Vagina (tissue), 2 donors: ENCODE results near the gene MARK1.

Experiments used
- CTCF ChIP-seq, 3 experiments: fragments of 450-650 bp in 2 of 3; fragments of 200-600 bp in 1 of 3; sonication (generic) in 1 of 3; IDR thresholded peaks; one replicate each; pipeline ENCODE4 v1.5.1; 2017 to 2019; ENCODE audit warnings: antibody characterized with exemption in 3 of 3, mild to moderate bottlenecking in 2 of 3, moderate library complexity in 2 of 3
- POLR2A ChIP-seq, 2 donors: fragments of 450-650 bp; IDR thresholded peaks; one replicate each; pipeline ENCODE4 v1.6.1; 2017; ENCODE audit warnings: antibody characterized with exemption in 2 of 2, mild to moderate bottlenecking in 2 of 2, moderate library complexity in 2 of 2
- POLR2AphosphoS5 ChIP-seq, 2 donors: sonication (generic); formaldehyde crosslinking; IDR thresholded peaks; one replicate each; pipeline ENCODE4 v1.9.0; 2017; ENCODE audit warnings: antibody characterized with exemption in 2 of 2, mild to moderate bottlenecking in 2 of 2, low read depth in 1 of 2; ENCODE audit not compliant: insufficient read depth in 1 of 2

- TF ChIP-seq CTCF (IDR thresholded peaks at IDR 0.05) (no peak), POLR2A (IDR thresholded peaks at IDR 0.05) (no peak), POLR2AphosphoS5 (IDR thresholded peaks at IDR 0.05; ENCODE audit: insufficient read depth in 1 of 2, low read depth in 1 of 2) (no peak)
Measured at GRCh38 chr1:220677251-220677650, 149.3 kb downstream of the MARK1 start.
